GM21423 (cell line): ENCODE data around the gene BRD4.

ENCODE experiments used
- ATAC-seq: cut with Tn5 transposase; IDR thresholded peaks from one replicate; pipeline ENCODE4 v1.9.1; 2021; ENCODE audit warnings: mild to moderate bottlenecking, moderate library complexity; ENCODE audit not compliant: unreplicated experiment

The BRD4 gene

GRCh38 chr19:15197275-15197941 lies 134.9 kb downstream of the BRD4 start:
- ATAC-seq, result no peak

- ATAC-seq, result no peak
Measured at GRCh38 chr19:15196360-15197005, 135.9 kb downstream of the BRD4 start.

GRCh38 chr19:15195371-15196334 lies 136.7 kb downstream of the BRD4 start:
- ATAC-seq, result no peak

GRCh38 chr19:15194938-15195337 lies 137.4 kb downstream of the BRD4 start:
- no peak for ATAC-seq

- ATAC-seq, result no peak
Measured at GRCh38 chr19:15191982-15192381, 140.4 kb downstream of the BRD4 start.

GRCh38 chr19:15191514-15191913 lies 140.8 kb downstream of the BRD4 start:
- no peak for ATAC-seq

GRCh38 chr19:15188851-15189250 lies 143.5 kb downstream of the BRD4 start:
- ATAC-seq, result no peak

- no peak for ATAC-seq
Measured at GRCh38 chr19:15187026-15188007, 145.0 kb downstream of the BRD4 start.
